Suprapubic skin (tissue), 4 donors: ENCODE results near the gene GPLD1. TPM values are rescaled to one million over a fixed set of nuclear protein-coding genes. Genes with fewer than 3 reads are reported as not detected.

Source experiments
- DNase-seq, 2 donors: peaks; one replicate each; pipeline ENCODE4 v3.0.0-alpha.2; 2019; ENCODE audit warnings: low spot score in 2 of 2
- H3K27ac ChIP-seq: fragments of 200-600 bp; sonication (generic); one replicate; pipeline ENCODE4 v1.5.1; 2019
- H3K27me3 ChIP-seq: fragments of 200-600 bp; sonication (generic); one replicate; pipeline ENCODE4 v1.5.1; 2019
- H3K36me3 ChIP-seq: fragments of 200-600 bp; sonication (generic); one replicate; pipeline ENCODE4 v1.5.1; 2019
- H3K4me1 ChIP-seq: fragments of 200-600 bp; sonication (generic); one replicate; pipeline ENCODE4 v1.5.1; 2019
- H3K4me3 ChIP-seq: fragments of 200-600 bp; sonication (generic); one replicate; pipeline ENCODE4 v1.5.1; 2019; ENCODE audit warnings: mild to moderate bottlenecking
- H3K9me3 ChIP-seq: fragments of 200-600 bp; sonication (generic); one replicate; pipeline ENCODE4 v1.5.1; 2019
- EP300 ChIP-seq: sonication (generic); formaldehyde crosslinking; IDR thresholded peaks from one replicate; pipeline ENCODE4 v1.6.1; 2017; ENCODE audit warnings: antibody characterized with exemption
- POLR2A ChIP-seq, 2 donors: fragments of 450-650 bp; IDR thresholded peaks; one replicate each; pipeline ENCODE4 v1.6.1; 2017; ENCODE audit warnings: antibody characterized with exemption in 2 of 2, mild to moderate bottlenecking in 2 of 2, moderate library complexity in 2 of 2
- POLR2AphosphoS5 ChIP-seq, 3 donors: sonication (generic); formaldehyde crosslinking; IDR thresholded peaks; one replicate each; pipeline ENCODE4 v1.6.1; 2017; ENCODE audit warnings: antibody characterized with exemption in 3 of 3
- whole genome bisulfite sequencing: methylation state at CpG from one replicate; pipeline ENCODE4 v1.1.5; 2018; 5-methylcytosine and 5-hydroxymethylcytosine counted together
- total RNA-seq, 4 donors: library from RNA; depleted of rRNA; stranded (reverse); fragments of >200 nt; gene quantifications; one replicate each; pipeline ENCODE4 v1.1.0, GENCODE V29; 2016
- TF ChIP-seq, protein P1 (sequence below), 2 donors: fragments of 200-600 bp in 1 of 2; fragments of 450-650 bp in 1 of 2; sonication (generic) in 1 of 2; IDR thresholded peaks; one replicate each; pipeline ENCODE4 v1.5.1; 2016 to 2019; ENCODE audit warnings: antibody characterized with exemption in 2 of 2, mild to moderate bottlenecking in 1 of 2, moderate library complexity in 1 of 2

GPLD1 gene, protein sequence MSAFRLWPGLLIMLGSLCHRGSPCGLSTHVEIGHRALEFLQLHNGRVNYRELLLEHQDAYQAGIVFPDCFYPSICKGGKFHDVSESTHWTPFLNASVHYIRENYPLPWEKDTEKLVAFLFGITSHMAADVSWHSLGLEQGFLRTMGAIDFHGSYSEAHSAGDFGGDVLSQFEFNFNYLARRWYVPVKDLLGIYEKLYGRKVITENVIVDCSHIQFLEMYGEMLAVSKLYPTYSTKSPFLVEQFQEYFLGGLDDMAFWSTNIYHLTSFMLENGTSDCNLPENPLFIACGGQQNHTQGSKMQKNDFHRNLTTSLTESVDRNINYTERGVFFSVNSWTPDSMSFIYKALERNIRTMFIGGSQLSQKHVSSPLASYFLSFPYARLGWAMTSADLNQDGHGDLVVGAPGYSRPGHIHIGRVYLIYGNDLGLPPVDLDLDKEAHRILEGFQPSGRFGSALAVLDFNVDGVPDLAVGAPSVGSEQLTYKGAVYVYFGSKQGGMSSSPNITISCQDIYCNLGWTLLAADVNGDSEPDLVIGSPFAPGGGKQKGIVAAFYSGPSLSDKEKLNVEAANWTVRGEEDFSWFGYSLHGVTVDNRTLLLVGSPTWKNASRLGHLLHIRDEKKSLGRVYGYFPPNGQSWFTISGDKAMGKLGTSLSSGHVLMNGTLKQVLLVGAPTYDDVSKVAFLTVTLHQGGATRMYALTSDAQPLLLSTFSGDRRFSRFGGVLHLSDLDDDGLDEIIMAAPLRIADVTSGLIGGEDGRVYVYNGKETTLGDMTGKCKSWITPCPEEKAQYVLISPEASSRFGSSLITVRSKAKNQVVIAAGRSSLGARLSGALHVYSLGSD
- 10 to 100 TPM; 28.9 to 55.3 (median 38.1) TPM for total RNA-seq

DNA sequence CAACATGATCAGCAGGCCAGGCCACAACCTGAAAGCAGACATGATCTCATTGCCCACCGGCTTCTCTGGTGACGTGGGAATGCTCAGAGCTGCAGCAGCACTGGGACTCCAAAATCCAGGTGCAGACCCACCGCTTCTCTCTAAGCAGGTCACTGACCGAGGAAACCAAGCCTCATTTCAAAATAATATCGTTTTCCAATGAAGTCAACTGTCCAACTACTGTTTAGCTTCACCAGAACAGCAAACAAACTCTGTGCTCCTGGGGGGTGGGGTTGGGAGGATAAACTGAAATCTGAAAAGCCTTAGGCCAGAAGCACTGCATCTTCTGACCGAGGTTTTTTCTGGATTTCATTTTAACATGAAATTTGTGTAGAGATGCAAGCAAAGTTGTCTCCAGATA lies at the start of gene GPLD1:
Gene GPLD1 (minus strand): TSS at position 109 of the 400 bp plus-strand sequence. CDS start 67 bp downstream, at position 42.
- Histone ChIP-seq H3K9me3 (no peaks in the 10 kb centered on the region), H3K4me3 (no peak within 1 kb of the TSS), H3K4me1 (peaks cover 5% of the 10 kb centered on the region), H3K36me3 (no peaks in the 10 kb centered on the region), H3K27me3 (no peaks in the 10 kb centered on the region), H3K27ac (no peak within 1 kb of the TSS)
- WGBS: 87% methylated on average over 6 of the region's 6 CpGs
- TF ChIP-seq, protein P1, sequence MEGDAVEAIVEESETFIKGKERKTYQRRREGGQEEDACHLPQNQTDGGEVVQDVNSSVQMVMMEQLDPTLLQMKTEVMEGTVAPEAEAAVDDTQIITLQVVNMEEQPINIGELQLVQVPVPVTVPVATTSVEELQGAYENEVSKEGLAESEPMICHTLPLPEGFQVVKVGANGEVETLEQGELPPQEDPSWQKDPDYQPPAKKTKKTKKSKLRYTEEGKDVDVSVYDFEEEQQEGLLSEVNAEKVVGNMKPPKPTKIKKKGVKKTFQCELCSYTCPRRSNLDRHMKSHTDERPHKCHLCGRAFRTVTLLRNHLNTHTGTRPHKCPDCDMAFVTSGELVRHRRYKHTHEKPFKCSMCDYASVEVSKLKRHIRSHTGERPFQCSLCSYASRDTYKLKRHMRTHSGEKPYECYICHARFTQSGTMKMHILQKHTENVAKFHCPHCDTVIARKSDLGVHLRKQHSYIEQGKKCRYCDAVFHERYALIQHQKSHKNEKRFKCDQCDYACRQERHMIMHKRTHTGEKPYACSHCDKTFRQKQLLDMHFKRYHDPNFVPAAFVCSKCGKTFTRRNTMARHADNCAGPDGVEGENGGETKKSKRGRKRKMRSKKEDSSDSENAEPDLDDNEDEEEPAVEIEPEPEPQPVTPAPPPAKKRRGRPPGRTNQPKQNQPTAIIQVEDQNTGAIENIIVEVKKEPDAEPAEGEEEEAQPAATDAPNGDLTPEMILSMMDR (IDR thresholded peaks at IDR 0.05): no peak
- no peak for TF ChIP-seq POLR2A (IDR thresholded peaks at IDR 0.05)
- no peak for TF ChIP-seq POLR2AphosphoS5 (IDR thresholded peaks at IDR 0.05)
- TF ChIP-seq EP300: no peak
- DNase-seq: no peak

DNA sequence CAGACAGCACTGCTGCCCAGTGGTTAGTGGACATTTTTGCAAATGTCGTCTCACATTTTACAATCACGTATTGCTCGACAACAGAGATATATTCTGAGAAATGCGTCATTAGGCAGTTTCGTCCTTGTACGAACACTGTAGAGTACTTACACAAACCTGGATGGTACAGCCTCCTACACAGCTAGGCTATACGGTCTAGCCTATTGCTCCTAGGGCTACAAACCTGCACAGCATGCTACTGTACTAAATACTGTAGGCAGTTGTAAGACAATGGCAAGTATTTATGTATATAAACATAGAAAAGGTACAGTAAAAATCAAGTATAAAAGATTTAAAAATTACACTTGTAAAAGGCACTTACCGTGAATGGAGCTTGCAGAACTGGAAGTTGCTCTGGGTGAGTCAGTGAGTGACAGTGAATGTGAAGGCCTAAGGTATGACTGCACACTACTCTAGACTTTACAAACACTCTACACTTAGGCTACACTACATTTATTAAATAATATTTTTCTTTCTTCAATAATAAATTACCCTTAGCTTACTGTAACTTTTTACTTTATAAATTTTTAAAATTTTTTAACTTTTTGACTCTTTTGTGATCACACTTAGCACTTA lies 48.5 kb upstream of the GPLD1 start:
- WGBS: 91% methylated on average over 8 of the region's 8 CpGs
- H3K4me1 ChIP-seq: no peaks in the 10 kb centered on the region
- no peaks in the 10 kb centered on the region for H3K27me3 ChIP-seq
- DNase-seq: no peak
- TF ChIP-seq POLR2A (IDR thresholded peaks at IDR 0.05): no peak
- H3K9me3 ChIP-seq: no peaks in the 10 kb centered on the region
- no peak overlapping the region for H3K4me3 ChIP-seq
- no peak overlapping the region for H3K27ac ChIP-seq
- H3K36me3 ChIP-seq: peaks cover 19% of the 10 kb centered on the region

DNA sequence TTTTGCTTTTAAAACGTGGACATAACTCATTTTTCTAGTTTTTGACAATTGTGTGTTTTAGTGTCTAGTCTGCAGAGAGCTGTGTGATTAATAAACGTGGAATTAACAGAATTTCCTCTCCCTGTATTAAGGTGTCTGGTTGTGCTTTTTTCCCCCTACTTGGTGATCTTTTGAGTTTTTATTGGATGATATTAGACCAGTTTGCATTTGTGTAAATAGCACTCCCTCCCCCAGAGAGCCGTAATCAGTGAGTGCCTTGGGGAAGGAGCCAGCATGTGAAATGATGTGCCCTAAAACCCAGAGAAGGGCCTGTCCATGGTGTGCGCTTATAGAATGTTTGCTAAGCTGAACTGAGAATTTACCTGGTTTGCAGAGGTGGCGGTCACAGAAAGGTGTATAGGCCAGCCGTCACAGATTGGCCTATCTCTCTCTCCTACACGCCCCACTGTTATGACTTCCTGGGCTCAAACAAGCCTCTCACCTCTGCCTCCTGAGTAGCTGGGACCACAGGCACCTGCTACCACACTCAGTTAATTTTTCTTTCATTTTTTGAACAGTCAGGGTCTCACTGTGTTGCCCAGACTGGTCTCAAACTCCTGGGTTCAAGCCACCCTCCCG lies 47.8 kb upstream of the GPLD1 start:
- Histone ChIP-seq H3K27me3 (no peaks in the 10 kb centered on the region), H3K36me3 (peaks cover 22% of the 10 kb centered on the region), H3K4me3 (no peak overlapping the region), H3K27ac (no peak overlapping the region), H3K4me1 (no peaks in the 10 kb centered on the region), H3K9me3 (no peaks in the 10 kb centered on the region)
- DNase-seq: no peak
- TF ChIP-seq, protein P1 (IDR thresholded peaks at IDR 0.05): no peak
- no peak for TF ChIP-seq POLR2AphosphoS5 (IDR thresholded peaks at IDR 0.05)
- TF ChIP-seq POLR2A (IDR thresholded peaks at IDR 0.05): no peak
- no peak for TF ChIP-seq EP300
- WGBS: 90% methylated on average over 8 of the region's 8 CpGs

DNA sequence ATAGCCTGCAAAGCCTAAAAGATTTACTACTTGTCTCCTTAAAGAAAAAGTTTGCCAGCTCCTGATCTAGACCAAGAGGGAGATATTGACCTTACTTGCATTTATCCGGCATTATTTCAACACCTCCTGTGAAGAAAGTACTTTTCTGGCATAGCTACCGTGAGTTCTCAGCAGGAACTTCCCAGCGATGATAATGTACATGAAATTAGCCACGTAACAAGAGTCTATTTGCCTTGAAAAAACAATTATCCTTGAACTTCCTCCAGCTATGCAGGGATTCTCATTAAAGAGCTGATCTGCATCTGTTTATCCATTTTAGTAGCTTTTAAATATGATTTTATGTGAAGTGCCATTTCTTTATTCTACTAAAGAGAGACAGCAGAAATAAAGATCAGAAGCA lies 47.1 kb upstream of the GPLD1 start:
- Histone ChIP-seq H3K9me3 (no peaks in the 10 kb centered on the region), H3K4me3 (no peak overlapping the region)

DNA sequence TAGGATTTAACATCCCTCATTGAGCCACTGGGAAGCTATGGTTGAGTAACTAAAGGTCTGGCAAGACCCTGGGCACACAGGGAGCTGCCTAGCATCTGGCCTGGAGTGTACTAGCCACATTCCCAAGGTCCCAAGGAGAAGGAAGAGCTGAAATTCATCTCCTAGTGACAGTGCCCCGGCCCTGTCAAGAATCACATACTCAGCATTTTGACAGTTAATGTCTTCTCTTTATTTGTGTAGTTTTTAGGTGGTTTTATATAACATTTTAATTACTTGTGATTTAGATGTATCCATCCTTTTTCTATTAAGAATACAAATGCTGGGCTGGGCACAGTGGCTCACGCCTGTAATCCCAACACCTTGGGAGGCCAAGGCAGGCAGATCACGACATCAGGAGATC lies 45.8 kb upstream of the GPLD1 start:
- Histone ChIP-seq H3K9me3 (no peaks in the 10 kb centered on the region), H3K27me3 (no peaks in the 10 kb centered on the region), H3K4me3 (no peak overlapping the region), H3K4me1 (no peaks in the 10 kb centered on the region), H3K27ac (no peak overlapping the region), H3K36me3 (peaks cover 22% of the 10 kb centered on the region)
- DNase-seq: no peak
- 98% methylated on average over 3 of the region's 3 CpGs for WGBS
- TF ChIP-seq POLR2AphosphoS5 (IDR thresholded peaks at IDR 0.05) (no peak), EP300 (no peak), POLR2A (IDR thresholded peaks at IDR 0.05) (no peak)
- TF ChIP-seq, protein P1 (IDR thresholded peaks at IDR 0.05): no peak

More for the DNA sequence above, 47.1 kb upstream of the GPLD1 start:
- Histone ChIP-seq H3K36me3 (peaks cover 22% of the 10 kb centered on the region), H3K27me3 (no peaks in the 10 kb centered on the region), H3K27ac (no peak overlapping the region), H3K4me1 (no peaks in the 10 kb centered on the region)
- no peak for DNase-seq
- TF ChIP-seq POLR2A (IDR thresholded peaks at IDR 0.05) (no peak), EP300 (no peak), POLR2AphosphoS5 (IDR thresholded peaks at IDR 0.05) (no peak)
- TF ChIP-seq, protein P1 (IDR thresholded peaks at IDR 0.05): no peak
- 71% methylated on average over 4 of the region's 4 CpGs for WGBS
